Measurements from ENCODE around the gene SPPL2B.

SPPL2B gene

GRCh38 chr19:2302319-2303210, 25.9 kb upstream of the SPPL2B start:
- DNase-seq, result peak; percentile 70

- DNase-seq, result no peak
Measured at GRCh38 chr19:2303211-2303798, 25.2 kb upstream of the SPPL2B start.

- no peak for DNase-seq
Measured at GRCh38 chr19:2305452-2306280, 22.8 kb upstream of the SPPL2B start.

- DNase-seq, result no peak
Measured at GRCh38 chr19:2306281-2306806, 22.1 kb upstream of the SPPL2B start.

- DNase-seq, result no peak
Measured at GRCh38 chr19:2306971-2307370, 21.5 kb upstream of the SPPL2B start.

- DNase-seq, result no peak
Measured at GRCh38 chr19:2307518-2308012, 20.9 kb upstream of the SPPL2B start.

- DNase-seq, result no peak
Measured at GRCh38 chr19:2308114-2308556, 20.3 kb upstream of the SPPL2B start, which contains the start of gene LINGO3. Gene LINGO3, minus strand, starts transcription at chr19:2308154. Its CDS starts 16,378 bp downstream, at chr19:2291776.

- DNase-seq, result no peak
Measured at GRCh38 chr19:2309734-2310362, 18.6 kb upstream of the SPPL2B start.

- no peak for DNase-seq
Measured at GRCh38 chr19:2311093-2311492, 17.4 kb upstream of the SPPL2B start.

- DNase-seq, result no peak
Measured at GRCh38 chr19:2312820-2313501, 15.5 kb upstream of the SPPL2B start.

GRCh38 chr19:2315121-2315817, 13.2 kb upstream of the SPPL2B start:
- DNase-seq, result no peak

GRCh38 chr19:2315818-2316353, 12.6 kb upstream of the SPPL2B start:
- DNase-seq, result peak; percentile 78

- no peak for DNase-seq
Measured at GRCh38 chr19:2317300-2317699, 11.2 kb upstream of the SPPL2B start.

GRCh38 chr19:2317756-2318155, 10.7 kb upstream of the SPPL2B start:
- no peak for DNase-seq

GRCh38 chr19:2318923-2319322, 9.6 kb upstream of the SPPL2B start:
- no peak for DNase-seq

- DNase-seq, result no peak
Measured at GRCh38 chr19:2319551-2319950, 8.9 kb upstream of the SPPL2B start.

- DNase-seq, result no peak
Measured at GRCh38 chr19:2320049-2320448, 8.4 kb upstream of the SPPL2B start.

- DNase-seq, result no peak
Measured at GRCh38 chr19:2320939-2321338, 7.5 kb upstream of the SPPL2B start.

- no peak for DNase-seq
Measured at GRCh38 chr19:2321565-2322283, 6.8 kb upstream of the SPPL2B start.

GRCh38 chr19:2323707-2324106, 4.8 kb upstream of the SPPL2B start:
- DNase-seq, result no peak
